ENCODE measurements around the gene TMEM232.

The TMEM232 gene

DNA sequence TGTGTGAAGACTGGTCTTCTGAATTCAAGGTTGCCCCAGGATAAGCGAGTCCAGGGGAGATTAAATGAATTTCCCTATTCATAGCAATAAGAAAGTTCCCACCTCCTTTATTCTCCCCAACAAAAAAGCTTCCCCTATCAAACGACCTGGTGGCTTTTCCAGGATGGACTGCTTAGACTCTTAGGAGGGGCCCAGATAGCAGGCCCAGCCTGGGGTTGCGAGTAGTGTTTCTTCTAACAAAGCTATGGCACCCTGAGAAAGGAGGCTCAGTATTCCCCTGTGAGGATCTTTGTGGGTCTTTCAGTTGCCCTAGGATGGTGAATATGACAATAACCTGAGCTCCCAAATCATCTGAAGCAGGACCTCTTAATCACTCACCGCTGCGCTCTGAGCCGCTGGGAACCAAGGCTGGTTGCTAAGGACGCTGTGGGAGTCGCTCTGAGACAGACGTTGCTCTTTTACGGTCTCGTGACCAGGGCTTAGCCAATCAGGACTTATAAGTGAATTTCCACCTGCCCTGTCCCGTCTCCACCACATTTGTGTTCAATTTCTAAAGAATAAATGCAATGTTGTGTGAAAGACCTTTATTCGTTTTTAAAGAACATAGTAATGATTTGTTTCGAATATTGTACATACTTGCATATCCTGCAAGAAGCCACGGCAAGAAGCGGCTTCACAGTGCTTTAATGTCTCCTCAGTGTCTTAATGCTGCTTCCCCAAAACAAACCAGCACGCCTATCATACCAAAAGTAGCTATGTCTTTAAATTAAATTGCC is at the start of gene TMEM232:
Gene TMEM232, minus strand, starts transcription at position 423 of the 776 bp plus-strand sequence. CDS start 59,319 bp downstream, outside the sequence.
- DNase-seq (ENCODE audit: low spot score): peak; percentile 76
- Histone ChIP-seq H3K4me3 (peak within 1 kb of the TSS; percentile 60), H3K27ac (no peak within 1 kb of the TSS)
- no peak for TF ChIP-seq CTCF (IDR thresholded peaks at IDR 0.05)

DNA sequence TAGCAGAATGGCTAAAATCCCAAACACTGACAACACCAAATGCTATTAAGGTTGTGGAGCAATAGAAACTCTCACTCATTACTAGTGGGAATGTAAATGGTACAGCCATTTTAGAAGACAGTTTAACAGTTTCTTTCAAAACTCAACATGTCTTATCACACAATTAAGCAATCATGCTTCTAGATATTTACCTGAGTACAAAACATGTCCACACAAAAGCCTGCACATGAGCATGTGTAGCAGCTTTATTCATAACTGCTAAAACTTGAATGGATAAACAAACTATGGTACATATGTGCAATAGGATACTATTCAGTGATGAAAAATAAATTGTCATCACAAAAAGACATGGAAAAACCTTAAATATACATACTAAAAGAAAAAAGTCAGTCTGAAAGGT is 43.8 kb upstream of the TMEM232 start:
- Histone ChIP-seq H3K27ac (no peak overlapping the region), H3K4me3 (no peak overlapping the region)
- no peak for TF ChIP-seq CTCF (IDR thresholded peaks at IDR 0.05)
- no peak for DNase-seq (ENCODE audit: low spot score)

DNA sequence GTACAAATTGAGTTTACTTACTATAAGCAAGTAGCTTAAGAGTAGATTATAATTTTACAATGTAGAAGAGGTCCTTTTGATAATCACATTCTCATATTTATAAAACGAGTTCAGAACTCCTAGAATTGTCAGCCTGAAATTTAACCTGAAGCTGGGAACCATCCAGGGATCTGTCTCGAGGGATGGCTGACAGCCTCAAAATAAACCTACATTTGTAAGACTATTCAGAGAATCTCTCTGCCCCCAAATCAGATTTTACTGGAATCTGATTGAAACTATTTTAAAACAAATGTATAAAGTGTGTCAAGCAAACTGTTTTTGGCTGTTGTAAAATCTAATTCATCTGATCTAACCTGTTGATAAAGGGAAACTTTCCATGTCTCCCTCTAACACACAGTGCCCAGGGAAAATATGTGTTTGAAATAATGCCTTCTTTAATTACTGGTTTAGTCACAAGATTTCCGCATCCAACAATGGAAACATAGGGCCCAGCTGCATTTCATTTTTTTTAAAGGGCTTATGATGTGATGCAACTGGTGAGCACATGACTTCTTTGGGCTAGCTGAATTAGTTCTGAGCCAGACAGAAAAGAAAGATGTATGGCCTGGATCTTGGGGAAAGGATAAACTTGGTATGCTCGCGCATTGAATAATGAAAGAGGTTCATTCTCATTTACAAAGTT is 42.7 kb upstream of the TMEM232 start:
- no peak overlapping the region for H3K4me3 ChIP-seq
- no peak for DNase-seq (ENCODE audit: low spot score)
- TF ChIP-seq CTCF (IDR thresholded peaks at IDR 0.05): no peak
- no peak overlapping the region for H3K27ac ChIP-seq

GRCh38 chr5:110768138-110768860 is 41.8 kb upstream of the TMEM232 start:
- H3K4me3 ChIP-seq: no peak overlapping the region
- no peak overlapping the region for H3K27ac ChIP-seq
- DNase-seq (ENCODE audit: low spot score): no peak
- no peak for TF ChIP-seq CTCF (IDR thresholded peaks at IDR 0.05)

DNA sequence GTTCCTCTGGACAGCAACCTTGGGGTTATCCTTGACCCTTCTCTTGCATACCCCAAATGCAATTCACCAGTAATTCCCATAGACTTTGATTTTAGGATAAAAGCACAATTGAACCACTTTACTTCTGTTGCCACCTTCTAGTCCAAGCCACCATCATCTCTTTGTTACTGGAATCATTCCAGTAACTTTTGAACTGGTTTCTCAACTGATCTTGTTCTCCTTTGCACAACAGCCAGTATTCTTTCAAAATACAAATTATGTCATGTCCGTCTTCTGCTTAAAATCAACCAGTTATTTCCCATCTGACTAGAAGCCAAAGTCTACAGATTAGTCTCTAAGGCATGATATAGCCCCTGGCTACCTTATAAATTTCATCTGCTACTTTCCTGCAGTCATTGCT is 33.7 kb upstream of the TMEM232 start:
- H3K27ac ChIP-seq: no peak overlapping the region
- DNase-seq (ENCODE audit: low spot score): no peak
- H3K4me3 ChIP-seq: no peak overlapping the region
- TF ChIP-seq CTCF (IDR thresholded peaks at IDR 0.05): no peak

DNA sequence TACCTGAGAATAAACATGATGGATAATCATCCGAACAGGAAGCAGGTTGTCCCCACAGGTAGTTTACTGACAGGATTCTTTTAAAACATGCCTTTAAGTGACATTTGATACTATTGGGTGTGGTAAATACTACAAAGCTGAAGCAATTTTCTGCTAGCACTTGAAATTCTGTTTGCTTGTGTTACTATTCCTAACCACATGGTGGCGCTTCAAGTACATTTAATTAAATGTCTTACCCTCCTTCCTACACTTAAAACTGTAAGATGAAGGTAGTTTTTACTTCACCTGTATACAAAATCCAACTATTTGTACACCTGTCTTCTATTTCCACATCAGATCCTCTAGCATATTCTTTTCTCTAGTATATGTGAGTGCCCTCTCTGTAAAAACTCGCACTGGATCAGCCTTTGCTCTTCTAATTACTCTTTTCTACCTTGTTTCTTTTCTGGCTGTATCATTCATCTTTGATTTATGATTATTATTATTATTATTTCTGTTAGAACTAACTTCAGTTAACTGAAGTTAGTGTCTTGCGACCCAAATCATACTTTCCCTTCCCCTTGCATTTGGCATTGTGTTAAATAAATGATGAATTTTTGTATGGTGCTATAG is 30.8 kb upstream of the TMEM232 start:
- Histone ChIP-seq H3K4me3 (no peak overlapping the region), H3K27ac (no peak overlapping the region)
- peak; percentile 46 for TF ChIP-seq CTCF (IDR thresholded peaks at IDR 0.05)
- DNase-seq (ENCODE audit: low spot score): no peak
